GM21528 (cell line): ENCODE data around the gene BSPRY.
A peak's percentile ranks its signal among the peaks of the same experiment; 100 is the strongest.
"Not testable (repeated sequence)": the region's sequence is repeated elsewhere in the genome, so short reads cannot be mapped to it uniquely, and the experiment has no call there.

Source experiments
- ATAC-seq: cut with Tn5 transposase; IDR thresholded peaks from one replicate; pipeline ENCODE4 v1.9.1; 2021; ENCODE audit warnings: mild to moderate bottlenecking, moderate library complexity; ENCODE audit not compliant: unreplicated experiment, low FRiP score

The BSPRY gene

GRCh38 chr9:113368982-113369854, 19.9 kb downstream of the BSPRY start:
- ATAC-seq: no peak

GRCh38 chr9:113369855-113370140, 20.5 kb downstream of the BSPRY start:
- no peak for ATAC-seq

- no peak for ATAC-seq
Measured at GRCh38 chr9:113370806-113371325, 21.5 kb downstream of the BSPRY start.

GRCh38 chr9:113372059-113372458, 22.7 kb downstream of the BSPRY start:
- ATAC-seq: no peak

- no peak for ATAC-seq
Measured at GRCh38 chr9:113373256-113373655, 23.9 kb downstream of the BSPRY start.

- no peak for ATAC-seq
Measured at GRCh38 chr9:113373676-113374392, 24.5 kb downstream of the BSPRY start.

GRCh38 chr9:113375057-113376023, 26.0 kb downstream of the BSPRY start:
- ATAC-seq: no peak

GRCh38 chr9:113376634-113377567, 27.6 kb downstream of the BSPRY start, which contains the start of gene HDHD3:
TSS of gene HDHD3 (minus strand) at chr9:113376986. CDS start at chr9:113374354, 2,632 bp downstream.
- peak; percentile 74 for ATAC-seq

GRCh38 chr9:113379094-113379828, 29.9 kb downstream of the BSPRY start:
- not testable (repeated sequence) for ATAC-seq

- not testable (repeated sequence) for ATAC-seq
Measured at GRCh38 chr9:113379829-113380210, 30.5 kb downstream of the BSPRY start.

GRCh38 chr9:113380869-113381378, 31.6 kb downstream of the BSPRY start:
- peak; percentile 42 for ATAC-seq

GRCh38 chr9:113381441-113381840, 32.1 kb downstream of the BSPRY start:
- ATAC-seq: not testable (repeated sequence)

GRCh38 chr9:113381909-113382411, 32.6 kb downstream of the BSPRY start:
- no peak for ATAC-seq

- ATAC-seq: no peak
Measured at GRCh38 chr9:113386571-113387393, 37.4 kb downstream of the BSPRY start.

- ATAC-seq: no peak
Measured at GRCh38 chr9:113387560-113388230, 38.4 kb downstream of the BSPRY start.

- no peak for ATAC-seq
Measured at GRCh38 chr9:113388833-113389232, 39.5 kb downstream of the BSPRY start.

GRCh38 chr9:113389451-113389850, 40.1 kb downstream of the BSPRY start:
- no peak for ATAC-seq
